Germinal center (tissue), 1 donor: ENCODE measurements around the gene ZDHHC11.
"Not testable (repeated sequence)": the region's sequence is repeated elsewhere in the genome, so short reads cannot be mapped to it uniquely, and the experiment has no call there.

Experiments
- DNase-seq: peaks from one replicate; pipeline ENCODE4 v3.0.0; 2012; ENCODE audit warnings: mixed read lengths, low spot score

Gene ZDHHC11

GRCh38 chr5:776862-777711, 73.7 kb downstream of the ZDHHC11 start:
- DNase-seq, result no peak

- no peak for DNase-seq
Measured at GRCh38 chr5:775961-776861, 74.6 kb downstream of the ZDHHC11 start.

- not testable (repeated sequence) for DNase-seq
Measured at GRCh38 chr5:775595-775960, 75.2 kb downstream of the ZDHHC11 start.

DNA sequence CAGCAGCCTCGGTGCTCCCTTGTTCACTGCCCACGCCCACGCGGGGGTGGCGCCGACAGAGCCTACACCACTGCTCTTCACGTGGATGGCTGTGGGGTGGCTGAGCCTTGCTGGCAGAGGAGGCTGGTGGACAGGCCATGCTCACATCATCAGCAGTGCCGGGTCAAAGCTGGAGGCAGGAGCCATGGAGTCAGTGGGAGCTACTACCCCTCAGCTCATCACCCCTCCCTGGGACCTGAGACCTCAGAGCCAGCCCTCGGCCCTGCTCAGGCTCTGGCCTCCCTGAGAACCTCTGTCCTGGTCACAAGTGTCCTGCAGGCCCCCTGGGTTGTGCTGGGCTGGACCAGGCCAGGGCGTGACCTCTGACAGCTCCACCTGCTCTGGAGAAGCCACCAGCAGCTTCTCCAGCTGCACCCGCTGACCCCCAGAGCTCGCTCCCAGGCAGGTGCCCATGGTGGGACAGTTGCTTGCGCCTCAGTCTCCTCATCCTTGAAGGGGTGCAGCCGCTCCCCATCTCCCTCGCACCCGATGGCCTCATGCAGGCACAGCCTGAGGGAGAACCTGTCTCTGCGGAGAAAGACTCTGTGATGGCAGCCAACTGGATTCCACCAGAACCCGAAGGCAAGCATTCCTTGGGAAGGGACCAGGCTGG, 75.8 kb downstream of the ZDHHC11 start:
- DNase-seq, result not testable (repeated sequence)

DNA sequence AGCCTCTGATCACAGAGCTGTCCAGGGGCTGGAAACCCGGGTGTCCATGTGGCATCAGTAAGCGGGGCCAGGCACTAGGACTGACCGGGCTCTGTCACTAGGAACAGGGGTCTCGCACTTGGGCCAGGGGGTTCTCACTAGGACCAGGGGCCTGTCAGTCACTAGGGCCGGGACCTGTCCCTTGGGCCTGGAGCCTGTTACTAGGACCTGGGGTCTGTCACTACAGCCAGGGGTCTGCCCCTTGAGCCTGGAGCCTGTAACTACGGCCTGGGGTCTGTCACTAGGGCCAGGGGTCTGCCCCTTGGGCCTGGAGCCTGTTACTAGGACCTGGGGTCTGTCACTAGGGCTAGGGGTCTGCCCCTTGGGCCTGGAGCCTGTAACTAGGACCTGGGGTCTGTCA, 76.5 kb downstream of the ZDHHC11 start:
- not testable (repeated sequence) for DNase-seq

- no peak for DNase-seq
Measured at GRCh38 chr5:773517-774264, 77.1 kb downstream of the ZDHHC11 start.

GRCh38 chr5:772931-773330, 77.9 kb downstream of the ZDHHC11 start:
- not testable (repeated sequence) for DNase-seq

DNA sequence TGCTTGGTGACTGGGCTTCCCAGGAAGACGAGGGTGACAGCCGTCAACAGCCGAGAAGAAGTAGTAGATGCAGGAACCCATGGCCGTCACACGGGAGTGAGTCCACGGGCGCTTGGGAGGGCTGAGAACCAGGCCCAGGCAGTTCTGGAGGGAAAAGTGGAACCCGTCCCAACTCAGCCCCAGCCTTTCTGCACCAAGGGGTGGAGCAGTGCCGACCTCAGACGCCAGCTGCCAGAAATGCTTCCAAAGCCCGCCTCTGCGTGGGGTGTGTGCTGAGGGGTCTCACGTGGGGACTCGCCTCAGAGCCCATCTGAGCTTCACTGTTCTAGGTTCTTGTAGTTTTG, 78.3 kb downstream of the ZDHHC11 start:
- DNase-seq, result not testable (repeated sequence)

DNA sequence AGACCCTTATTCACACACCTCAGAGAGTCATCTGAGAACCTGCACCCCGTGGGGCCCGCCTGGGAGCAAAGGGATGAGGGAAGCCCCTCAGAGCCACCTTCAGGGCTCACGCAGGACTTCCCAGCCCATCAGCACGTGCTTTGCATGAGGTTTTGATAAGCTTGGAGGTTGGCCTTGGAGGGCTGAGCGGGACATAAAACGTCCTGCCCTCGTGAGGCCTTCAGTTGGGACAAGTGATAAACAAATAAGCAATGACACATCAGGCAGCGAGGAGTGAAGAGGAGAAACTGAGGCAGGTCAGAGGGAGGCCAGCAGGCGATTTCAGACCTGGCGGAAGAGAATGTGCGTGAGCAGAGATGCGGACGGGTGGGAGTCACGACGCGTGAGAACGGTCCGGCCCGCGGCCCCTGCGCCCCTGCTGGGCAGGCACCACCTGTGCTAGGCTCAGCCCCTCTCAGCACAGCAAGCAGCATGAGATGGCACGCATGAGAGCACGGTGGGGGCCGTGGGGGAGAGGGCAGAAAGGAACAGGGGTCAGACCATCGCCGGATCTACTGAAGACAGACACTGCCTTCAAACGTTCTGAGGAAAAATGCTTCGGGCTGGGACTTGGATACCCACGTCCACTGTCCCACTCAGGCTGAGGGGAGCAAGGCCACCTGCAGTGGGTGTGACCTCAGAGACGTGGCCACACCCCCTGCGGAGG, 78.8 kb downstream of the ZDHHC11 start:
- DNase-seq, result not testable (repeated sequence)

DNA sequence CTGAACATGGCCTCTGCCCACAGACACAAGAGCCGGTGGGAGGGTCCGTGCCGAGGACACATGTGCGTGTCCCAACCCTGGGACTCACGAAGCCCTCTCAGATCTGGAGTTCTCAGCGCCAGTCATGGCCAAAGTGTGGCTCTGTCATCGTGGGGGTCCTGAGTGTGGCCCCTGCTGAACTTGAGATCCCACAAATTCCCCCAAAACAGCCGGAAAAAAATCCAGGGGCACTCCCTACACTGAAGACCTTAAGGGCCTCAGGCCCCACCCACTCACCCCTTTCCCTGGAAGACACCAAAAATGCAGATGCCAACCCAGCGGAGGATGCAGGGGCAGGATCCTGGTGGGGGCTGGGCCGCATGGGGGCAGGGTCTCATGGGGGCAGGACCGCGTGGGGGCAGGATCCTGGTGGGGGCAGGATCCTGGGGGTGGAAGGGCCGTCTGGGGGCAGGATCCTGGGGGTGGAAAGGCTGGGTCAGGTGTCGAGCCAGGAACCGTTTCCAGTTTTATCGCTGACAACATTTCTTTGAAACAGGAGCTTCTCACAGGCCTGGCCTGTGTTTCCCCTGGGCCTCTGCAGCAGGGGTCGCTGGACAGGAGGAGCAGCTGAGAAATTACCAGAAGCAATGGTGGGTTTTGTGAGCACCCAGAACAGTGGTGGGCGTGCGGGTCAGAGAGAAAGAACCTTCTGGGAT, 79.6 kb downstream of the ZDHHC11 start:
- not testable (repeated sequence) for DNase-seq

DNA sequence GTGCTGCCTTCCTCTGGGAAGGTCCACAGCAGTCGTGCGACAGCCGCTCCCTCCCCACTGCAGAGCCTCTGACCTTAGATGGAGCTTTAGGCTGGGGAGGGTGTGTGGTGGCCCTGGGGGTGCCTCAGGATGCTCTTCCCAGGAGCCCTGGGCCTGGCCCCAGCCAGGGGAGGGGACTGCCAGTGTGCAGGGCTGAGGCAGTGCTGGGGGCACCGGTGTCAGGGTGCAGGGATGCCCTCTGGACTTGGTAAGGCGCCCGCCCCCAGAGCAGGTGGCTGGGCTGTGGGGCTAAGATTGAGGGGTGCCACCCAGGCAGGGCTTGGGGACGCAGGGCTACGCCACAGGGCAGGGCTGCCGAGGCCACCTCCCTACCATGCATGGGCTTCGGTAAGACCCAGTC, 80.2 kb downstream of the ZDHHC11 start:
- DNase-seq, result not testable (repeated sequence)

- DNase-seq, result not testable (repeated sequence)
Measured at GRCh38 chr5:769485-770145, 81.2 kb downstream of the ZDHHC11 start.

DNA sequence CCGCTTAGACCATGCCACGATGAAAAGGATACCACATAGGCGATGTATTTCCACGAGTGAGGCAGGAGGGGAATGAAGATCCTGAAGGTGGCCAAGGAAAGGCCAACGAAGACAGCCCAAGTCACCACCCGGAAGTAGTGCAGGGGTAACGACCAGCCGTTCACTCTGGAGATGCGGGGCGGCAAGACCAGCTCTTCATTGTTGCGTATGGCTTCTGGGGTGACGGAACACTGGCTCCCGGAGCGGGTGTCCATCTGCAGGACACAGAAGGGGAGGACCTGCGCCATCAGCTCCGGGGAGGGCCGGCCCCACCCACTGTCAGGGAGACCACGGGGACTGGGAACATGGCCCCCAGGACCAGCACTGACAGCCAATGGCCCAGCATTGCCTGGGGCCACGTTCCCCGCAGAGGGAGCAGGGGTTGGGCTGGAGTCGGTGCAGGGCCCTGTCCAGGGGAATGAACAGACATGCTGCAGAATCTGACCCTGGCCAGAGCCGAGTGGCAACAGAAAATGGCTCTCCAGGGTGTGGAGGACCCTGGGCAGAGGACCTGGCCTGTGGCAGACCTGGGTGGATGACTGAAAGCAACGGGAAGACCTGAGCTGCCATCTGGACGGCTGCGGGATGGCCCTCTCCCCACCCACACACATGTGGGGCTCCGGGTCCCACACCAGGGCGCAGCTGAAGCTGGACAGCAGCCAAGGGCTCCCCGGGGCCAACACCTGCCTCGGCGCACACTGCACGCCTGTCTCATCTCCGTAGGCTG, 83.9 kb downstream of the ZDHHC11 start:
- no peak for DNase-seq

DNA sequence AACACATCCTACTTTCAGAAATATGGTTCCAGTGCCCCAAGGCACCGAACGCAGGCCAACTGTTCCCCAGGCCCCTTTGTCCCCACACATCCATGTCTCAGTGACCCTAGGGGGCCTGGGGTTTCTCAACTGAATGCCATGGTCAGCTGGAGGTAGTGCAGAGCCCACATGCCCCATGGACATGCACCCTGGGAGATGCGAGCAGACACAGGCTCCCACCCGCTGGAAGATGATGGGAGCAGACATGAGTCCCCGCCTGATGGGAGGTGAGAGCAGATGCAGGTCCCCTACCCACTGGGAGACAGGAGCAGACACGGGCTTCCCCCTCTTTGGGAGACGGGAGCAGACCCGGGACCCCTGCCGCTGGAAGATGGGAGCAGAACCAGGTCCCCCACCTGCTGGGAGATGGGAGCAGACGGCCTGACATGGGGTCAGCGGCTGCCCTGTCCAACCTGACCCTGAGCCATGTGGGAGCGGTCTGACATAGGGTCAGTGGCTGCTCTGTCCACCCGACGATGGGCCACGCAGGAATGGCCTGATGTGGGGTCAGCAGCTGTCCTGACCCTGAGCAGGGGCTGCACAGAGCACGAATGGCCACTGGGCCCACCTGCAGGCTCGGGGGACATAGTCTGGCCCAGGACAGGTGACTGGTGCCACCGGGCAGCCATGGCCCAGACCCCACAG, 84.7 kb downstream of the ZDHHC11 start:
- DNase-seq, result no peak

- DNase-seq, result no peak
Measured at GRCh38 chr5:763998-764781, 86.6 kb downstream of the ZDHHC11 start.

DNA sequence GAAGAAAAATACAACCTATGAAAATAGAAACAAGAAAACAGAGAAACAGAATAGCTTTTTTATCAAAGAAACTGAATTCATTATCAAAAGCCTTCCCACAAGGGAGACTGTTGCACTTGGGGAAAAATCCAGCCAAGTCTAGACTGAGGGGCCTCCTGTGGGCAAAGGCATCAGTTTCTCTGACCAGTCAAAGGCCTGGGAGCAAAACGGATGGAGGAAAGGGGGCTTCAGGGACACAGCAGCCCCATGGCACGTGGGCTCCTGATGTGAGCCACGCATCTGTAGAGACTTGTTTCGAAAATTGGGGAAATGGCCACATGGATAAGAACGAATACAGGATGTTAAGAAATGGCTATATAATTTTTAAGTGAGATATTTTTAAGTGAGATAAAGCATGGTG, 87.4 kb downstream of the ZDHHC11 start:
- DNase-seq, result no peak

GRCh38 chr5:762996-763395, 87.8 kb downstream of the ZDHHC11 start:
- DNase-seq, result not testable (repeated sequence)
